Upper lobe of left lung (tissue), 4 donors: ENCODE measurements around the gene NANOGP8.

ENCODE experiments used
- CTCF ChIP-seq, 6 experiments: fragments of 450-650 bp in 4 of 6; fragments of 200-600 bp in 2 of 6; sonication (generic) in 2 of 6; IDR thresholded peaks; one replicate each; pipeline ENCODE4 v1.5.1; 2016 to 2019; ENCODE audit warnings: antibody characterized with exemption in 6 of 6
- POLR2A ChIP-seq, 4 donors: fragments of 450-650 bp; IDR thresholded peaks; one replicate each; pipeline ENCODE4 v1.5.1; 2016 to 2017; ENCODE audit warnings: antibody characterized with exemption in 4 of 4, mild to moderate bottlenecking in 2 of 4
- POLR2AphosphoS5 ChIP-seq, 2 donors: sonication (generic); formaldehyde crosslinking; IDR thresholded peaks; one replicate each; pipeline ENCODE4 v1.5.1; 2017; ENCODE audit warnings: antibody characterized with exemption in 2 of 2

- TF ChIP-seq CTCF (IDR thresholded peaks at IDR 0.05): no peak
- no peak for TF ChIP-seq POLR2A (IDR thresholded peaks at IDR 0.05)
- no peak for TF ChIP-seq POLR2AphosphoS5 (IDR thresholded peaks at IDR 0.05)
Measured at GRCh38 chr15:35123743-35124142, 38.6 kb upstream of the NANOGP8 start.
